Measurements from ENCODE around the gene ERN2.
A peak's percentile ranks its signal among the peaks of the same experiment; 100 is the strongest.
"Not testable (repeated sequence)": the region's sequence is repeated elsewhere in the genome, so short reads cannot be mapped to it uniquely, and the experiment has no call there.

Gene ERN2

DNA sequence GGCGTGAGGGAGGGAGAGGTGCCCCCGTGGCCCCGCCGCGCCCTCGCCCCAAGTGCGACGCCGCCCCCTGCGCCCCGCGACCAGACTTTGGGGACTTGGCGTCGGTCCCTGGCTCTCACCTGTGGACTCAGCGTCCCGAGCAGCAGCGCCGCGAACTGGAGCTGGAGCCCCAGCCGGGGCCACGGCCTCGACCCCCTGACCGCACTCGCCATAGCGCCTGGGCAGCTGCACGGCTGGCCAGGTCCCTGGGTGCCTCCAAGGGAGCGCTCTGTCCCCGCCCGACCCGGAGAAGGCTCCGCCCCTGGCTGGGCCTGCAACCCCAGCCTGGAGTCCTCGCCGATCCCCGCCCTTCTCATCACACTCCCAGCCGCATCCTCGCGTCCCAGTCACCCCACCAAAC is at the start of gene ERN2:
ERN2 (minus strand) TSS at position 247 of the 400 bp plus-strand sequence; CDS start at position 212, 35 bp downstream.
- DNase-seq (ENCODE audit: low read depth): no peak
- no peak within 1 kb of the TSS for H3K4me3 ChIP-seq (ENCODE audit: low read length)
- TF ChIP-seq, protein P1, sequence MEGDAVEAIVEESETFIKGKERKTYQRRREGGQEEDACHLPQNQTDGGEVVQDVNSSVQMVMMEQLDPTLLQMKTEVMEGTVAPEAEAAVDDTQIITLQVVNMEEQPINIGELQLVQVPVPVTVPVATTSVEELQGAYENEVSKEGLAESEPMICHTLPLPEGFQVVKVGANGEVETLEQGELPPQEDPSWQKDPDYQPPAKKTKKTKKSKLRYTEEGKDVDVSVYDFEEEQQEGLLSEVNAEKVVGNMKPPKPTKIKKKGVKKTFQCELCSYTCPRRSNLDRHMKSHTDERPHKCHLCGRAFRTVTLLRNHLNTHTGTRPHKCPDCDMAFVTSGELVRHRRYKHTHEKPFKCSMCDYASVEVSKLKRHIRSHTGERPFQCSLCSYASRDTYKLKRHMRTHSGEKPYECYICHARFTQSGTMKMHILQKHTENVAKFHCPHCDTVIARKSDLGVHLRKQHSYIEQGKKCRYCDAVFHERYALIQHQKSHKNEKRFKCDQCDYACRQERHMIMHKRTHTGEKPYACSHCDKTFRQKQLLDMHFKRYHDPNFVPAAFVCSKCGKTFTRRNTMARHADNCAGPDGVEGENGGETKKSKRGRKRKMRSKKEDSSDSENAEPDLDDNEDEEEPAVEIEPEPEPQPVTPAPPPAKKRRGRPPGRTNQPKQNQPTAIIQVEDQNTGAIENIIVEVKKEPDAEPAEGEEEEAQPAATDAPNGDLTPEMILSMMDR (IDR thresholded peaks at IDR 0.05; ENCODE audit: insufficient read depth, low read depth, low read length, missing control alignments): no peak

DNA sequence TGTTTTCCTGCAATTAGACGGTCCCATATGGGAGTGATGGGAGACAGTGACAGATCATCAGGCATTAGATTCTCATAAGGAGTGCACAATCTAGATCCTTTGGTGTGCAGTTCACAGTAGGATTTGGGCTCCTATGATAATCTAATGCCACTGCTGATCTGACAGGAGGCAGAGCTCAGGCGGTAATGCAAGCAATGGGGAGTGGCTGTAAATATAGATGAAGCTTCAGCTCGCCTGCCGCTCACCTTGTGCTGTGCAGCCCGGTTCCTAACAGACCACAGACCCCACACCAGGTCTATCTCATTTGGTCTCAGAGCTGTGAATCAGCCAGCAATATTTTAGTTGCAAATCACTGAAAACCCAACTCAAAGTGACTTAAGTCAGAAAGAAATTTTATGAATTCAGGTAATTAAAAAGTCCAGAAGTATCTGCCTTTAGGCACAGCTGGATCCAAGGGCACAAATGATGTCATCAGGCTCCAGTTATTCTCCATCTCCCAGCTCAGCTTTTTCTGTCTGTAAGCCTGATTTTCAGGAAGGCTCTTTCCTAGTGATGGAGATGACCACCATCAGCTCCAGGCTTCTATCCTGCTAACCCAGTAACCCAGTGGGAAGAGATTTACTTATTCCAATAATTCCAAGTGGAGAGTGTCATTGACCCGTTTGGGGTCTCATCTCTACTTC is 45.1 kb upstream of the ERN2 start:
- TF ChIP-seq, protein P1 (IDR thresholded peaks at IDR 0.05; ENCODE audit: insufficient read depth, low read depth, low read length, missing control alignments): no peak
- no peak for DNase-seq (ENCODE audit: low read depth)
- H3K4me3 ChIP-seq (ENCODE audit: low read length): no peak overlapping the region

DNA sequence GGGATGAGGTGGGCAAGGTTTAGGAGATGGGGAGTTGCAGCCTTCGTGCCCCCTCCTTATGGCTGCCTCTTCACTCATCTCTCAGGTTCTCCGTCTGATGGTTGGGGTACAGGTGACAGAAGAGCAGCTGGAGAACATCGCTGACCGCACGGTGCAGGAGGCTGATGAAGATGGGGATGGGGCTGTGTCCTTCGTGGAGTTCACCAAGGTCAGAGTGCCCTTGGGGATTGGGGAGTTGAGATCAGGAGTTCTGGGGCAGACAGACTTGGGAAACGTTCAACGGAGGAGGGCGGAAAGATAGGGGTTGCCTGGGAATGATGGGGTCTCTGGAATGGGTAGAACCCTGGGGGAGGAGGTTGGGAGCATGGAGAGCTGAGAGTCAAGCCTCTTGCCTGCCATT is 44.1 kb upstream of the ERN2 start:
- H3K4me3 ChIP-seq (ENCODE audit: low read length): no peak overlapping the region
- TF ChIP-seq, protein P1 (IDR thresholded peaks at IDR 0.05; ENCODE audit: insufficient read depth, low read depth, low read length, missing control alignments): no peak
- no peak for DNase-seq (ENCODE audit: low read depth)

DNA sequence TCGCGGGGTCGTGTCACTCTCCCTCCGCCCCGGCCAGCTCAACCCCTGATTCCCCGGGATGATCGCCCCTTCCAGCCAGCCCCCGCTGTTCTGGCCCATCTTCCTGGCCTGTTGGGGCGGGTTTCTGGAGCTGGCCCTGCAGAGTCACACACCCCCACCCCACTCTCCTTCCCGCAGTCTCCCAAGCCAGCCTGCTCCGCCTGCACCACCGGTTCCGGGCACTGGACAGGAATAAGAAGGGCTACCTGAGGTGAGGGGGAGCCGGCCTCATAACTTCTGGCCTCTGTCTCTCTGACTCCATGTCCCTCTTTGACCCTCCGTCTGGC is 42.4 kb upstream of the ERN2 start:
- TF ChIP-seq, protein P1 (IDR thresholded peaks at IDR 0.05; ENCODE audit: insufficient read depth, low read depth, low read length, missing control alignments): no peak
- no peak for DNase-seq (ENCODE audit: low read depth)
- peak overlapping the region; percentile 41 for H3K4me3 ChIP-seq (ENCODE audit: low read length)

DNA sequence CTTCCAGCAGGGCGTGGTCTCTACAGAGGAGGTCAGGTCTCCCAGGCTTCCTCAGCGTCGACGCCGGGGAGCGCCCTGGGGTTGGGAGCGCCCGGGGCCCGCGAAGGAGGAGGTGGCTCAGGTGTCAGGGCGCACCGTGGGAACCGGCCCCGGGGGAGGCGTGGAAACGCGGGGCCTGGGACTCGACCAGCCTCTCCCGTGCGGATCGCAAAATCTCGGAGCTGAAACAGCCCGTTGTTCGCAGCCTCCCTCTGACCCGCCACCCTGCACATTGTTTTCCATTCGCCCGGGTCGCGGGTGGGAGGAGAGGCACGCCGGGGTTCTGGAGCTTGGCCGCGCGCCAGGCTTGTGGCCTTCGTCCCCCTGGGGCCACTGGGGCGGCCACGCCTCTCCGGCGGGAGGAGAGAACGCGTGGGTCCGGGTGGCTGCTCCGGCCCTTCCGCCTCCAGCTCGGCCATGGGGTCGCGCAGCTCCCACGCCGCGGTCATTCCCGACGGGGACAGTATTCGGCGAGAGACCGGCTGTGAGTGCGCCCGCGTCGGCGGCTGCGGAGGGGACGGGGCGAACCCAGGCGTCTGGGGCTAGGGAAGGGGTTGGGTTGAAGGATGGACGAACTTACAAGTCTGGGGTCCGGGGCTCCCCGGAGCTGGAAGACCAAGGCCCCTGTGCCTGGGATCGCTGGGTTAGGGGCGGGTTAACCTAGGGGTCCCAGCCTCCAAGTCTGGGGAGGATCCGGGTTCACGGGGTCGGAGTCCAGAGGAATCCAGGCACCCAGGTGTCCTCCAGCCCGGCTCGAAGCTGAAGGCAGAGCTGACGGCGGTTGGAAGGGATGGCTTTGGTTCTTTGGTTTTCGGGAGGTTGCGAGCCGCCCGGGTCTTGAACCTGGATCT is 41.8 kb upstream of the ERN2 start, which contains the start of gene CHP2:
CHP2 (plus strand) TSS at position 433 of the 890 bp plus-strand sequence; CDS start at position 457, 24 bp downstream.
- TF ChIP-seq, protein P1 (IDR thresholded peaks at IDR 0.05; ENCODE audit: insufficient read depth, low read depth, low read length, missing control alignments): no peak
- H3K4me3 ChIP-seq (ENCODE audit: low read length): peak within 1 kb of the TSS; percentile 41

DNA sequence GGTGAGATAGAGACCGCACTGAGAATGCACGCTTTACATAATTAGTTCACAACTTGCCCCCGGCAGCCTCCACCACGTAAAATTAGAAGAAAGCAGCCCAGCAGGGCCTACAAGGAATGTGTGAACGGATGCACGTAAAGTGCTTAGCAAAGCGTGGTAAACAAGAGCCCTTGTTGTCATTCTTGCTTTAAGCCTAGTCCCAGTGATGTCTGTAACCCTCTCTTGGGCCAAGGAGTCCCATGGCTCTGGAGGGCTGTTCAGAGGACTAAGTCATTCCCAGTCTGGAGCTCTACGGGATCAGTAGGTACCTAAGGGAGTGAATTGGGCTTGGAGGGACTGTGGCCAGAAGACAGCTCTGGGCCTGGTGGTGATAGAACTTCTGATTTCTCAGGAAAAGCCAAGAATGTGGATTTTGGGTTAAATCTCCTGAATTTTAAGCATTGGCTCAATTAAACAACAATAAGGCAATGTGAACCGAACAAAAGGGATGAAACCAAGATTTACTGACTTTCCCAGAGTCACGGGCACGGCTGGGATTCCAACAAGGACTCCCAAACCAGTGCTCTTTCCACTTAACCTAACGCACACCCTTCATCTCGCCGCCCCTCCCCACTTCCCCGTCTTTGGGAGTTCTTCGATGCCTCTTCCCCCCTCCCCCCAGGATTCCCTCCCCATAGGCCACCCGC is 41.0 kb upstream of the ERN2 start:
- no peak for DNase-seq (ENCODE audit: low read depth)
- TF ChIP-seq, protein P1 (IDR thresholded peaks at IDR 0.05; ENCODE audit: insufficient read depth, low read depth, low read length, missing control alignments): no peak
- H3K4me3 ChIP-seq (ENCODE audit: low read length): peak overlapping the region; percentile 41

More for the DNA sequence above, 41.8 kb upstream of the ERN2 start, which contains the start of gene CHP2:
- peak; percentile 42 for DNase-seq (ENCODE audit: low read depth)

DNA sequence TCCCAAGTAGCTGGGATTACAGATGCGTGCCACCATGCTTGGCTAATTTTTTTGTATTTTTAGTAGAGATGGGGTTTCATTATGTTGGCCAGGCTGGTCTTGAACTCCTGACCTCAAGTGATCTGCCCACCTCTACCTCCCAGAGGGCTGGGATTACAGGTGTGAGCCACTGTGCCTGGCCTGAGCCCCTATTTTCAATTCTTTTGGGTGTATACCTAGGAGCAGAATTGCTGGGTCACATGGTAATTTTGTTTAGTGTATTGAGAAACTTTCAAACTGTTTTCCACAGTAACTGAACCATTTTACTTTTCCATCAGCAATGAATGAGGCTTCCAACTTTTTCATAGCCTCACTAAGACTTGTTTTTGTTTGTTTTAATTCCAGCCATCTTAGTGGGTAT is 38.0 kb upstream of the ERN2 start:
- not testable (repeated sequence) for H3K4me3 ChIP-seq (ENCODE audit: low read length); DNase-seq (ENCODE audit: low read depth)

Data from epithelial cell of esophagus (primary cell).